ENCODE data around the gene ANKHD1.
A peak's percentile ranks its signal among the peaks of the same experiment; 100 is the strongest.
"Not testable (repeated sequence)": the region's sequence is repeated elsewhere in the genome, so short reads cannot be mapped to it uniquely, and the experiment has no call there.

The ANKHD1 gene

GRCh38 chr5:140564196-140565023 is 162.8 kb downstream of the ANKHD1 start, which contains the start of the genes APBB3 and SLC35A4:
Gene APBB3, minus strand, starts transcription at chr5:140564598. Its CDS starts 353 bp downstream, at chr5:140564245.
Gene SLC35A4, plus strand, starts transcription at chr5:140564828. Its CDS starts 2,342 bp downstream, at chr5:140567170.
- DNase-seq (ENCODE audit: low read depth in 3 of 3, low spot score in 1 of 3): peak; percentile 88 to 92 (median 90)

GRCh38 chr5:140565024-140565779 is 163.6 kb downstream of the ANKHD1 start:
- DNase-seq (ENCODE audit: low read depth in 3 of 3, low spot score in 1 of 3): no peak

GRCh38 chr5:140565780-140566095 is 164.1 kb downstream of the ANKHD1 start:
- DNase-seq (ENCODE audit: low read depth in 3 of 3, low spot score in 1 of 3): no peak

GRCh38 chr5:140566665-140567064 is 165.0 kb downstream of the ANKHD1 start:
- no peak for DNase-seq (ENCODE audit: low read depth in 3 of 3, low spot score in 1 of 3)

- DNase-seq (ENCODE audit: low read depth in 3 of 3, low spot score in 1 of 3): no peak
These were observed 165.6 kb downstream of the ANKHD1 start for GRCh38 chr5:140567136-140567818.

- no peak for DNase-seq (ENCODE audit: low read depth in 3 of 3, low spot score in 1 of 3)
These were observed 166.2 kb downstream of the ANKHD1 start for GRCh38 chr5:140567871-140568270.

GRCh38 chr5:140568443-140569063 is 166.9 kb downstream of the ANKHD1 start:
- no peak for DNase-seq (ENCODE audit: low read depth in 3 of 3, low spot score in 1 of 3)

GRCh38 chr5:140569197-140569596 is 167.6 kb downstream of the ANKHD1 start:
- DNase-seq (ENCODE audit: low read depth in 3 of 3, low spot score in 1 of 3): no peak

- DNase-seq (ENCODE audit: low read depth in 3 of 3, low spot score in 1 of 3): no peak
These were observed 168.4 kb downstream of the ANKHD1 start for GRCh38 chr5:140570058-140570457.

- DNase-seq (ENCODE audit: low read depth in 3 of 3, low spot score in 1 of 3): no peak
These were observed 168.9 kb downstream of the ANKHD1 start for GRCh38 chr5:140570488-140570887.

- no peak for DNase-seq (ENCODE audit: low read depth in 3 of 3, low spot score in 1 of 3)
These were observed 169.5 kb downstream of the ANKHD1 start for GRCh38 chr5:140571105-140571504.

GRCh38 chr5:140573683-140574082 is 172.1 kb downstream of the ANKHD1 start:
- DNase-seq (ENCODE audit: low read depth in 3 of 3, low spot score in 1 of 3): no peak

- no peak for DNase-seq (ENCODE audit: low read depth in 3 of 3, low spot score in 1 of 3)
These were observed 172.5 kb downstream of the ANKHD1 start for GRCh38 chr5:140574165-140574564.

GRCh38 chr5:140575309-140575708 is 173.7 kb downstream of the ANKHD1 start:
- no peak for DNase-seq (ENCODE audit: low read depth in 3 of 3, low spot score in 1 of 3)

GRCh38 chr5:140576776-140577201 is 175.2 kb downstream of the ANKHD1 start:
- DNase-seq (ENCODE audit: low read depth in 3 of 3, low spot score in 1 of 3): no peak

GRCh38 chr5:140579188-140579747 is 177.6 kb downstream of the ANKHD1 start:
- DNase-seq (ENCODE audit: low read depth in 3 of 3, low spot score in 1 of 3): not testable (repeated sequence)

GRCh38 chr5:140587495-140587894 is 185.9 kb downstream of the ANKHD1 start:
- no peak for DNase-seq (ENCODE audit: low read depth in 3 of 3, low spot score in 1 of 3)

GRCh38 chr5:140588311-140589070 is 186.9 kb downstream of the ANKHD1 start:
- no peak for DNase-seq (ENCODE audit: low read depth in 3 of 3, low spot score in 1 of 3)

Measured in stimulated activated CD4-positive, alpha-beta T cell treated with anti-CD3 and anti-CD28 coated beads, TNF-alpha, amount 100 ng/mL, for 1 hour (primary cell).